GOT3 (cell line): ENCODE data around the gene INTS15.
"Not testable (repeated sequence)": the region's sequence is repeated elsewhere in the genome, so short reads cannot be mapped to it uniquely, and the experiment has no call there.

Source experiments
- DNase-seq: peaks from one replicate; lab custom pipeline; 2025; ENCODE audit warnings: mixed read lengths; lab: John Stamatoyannopoulos, UW

INTS15 gene

DNA sequence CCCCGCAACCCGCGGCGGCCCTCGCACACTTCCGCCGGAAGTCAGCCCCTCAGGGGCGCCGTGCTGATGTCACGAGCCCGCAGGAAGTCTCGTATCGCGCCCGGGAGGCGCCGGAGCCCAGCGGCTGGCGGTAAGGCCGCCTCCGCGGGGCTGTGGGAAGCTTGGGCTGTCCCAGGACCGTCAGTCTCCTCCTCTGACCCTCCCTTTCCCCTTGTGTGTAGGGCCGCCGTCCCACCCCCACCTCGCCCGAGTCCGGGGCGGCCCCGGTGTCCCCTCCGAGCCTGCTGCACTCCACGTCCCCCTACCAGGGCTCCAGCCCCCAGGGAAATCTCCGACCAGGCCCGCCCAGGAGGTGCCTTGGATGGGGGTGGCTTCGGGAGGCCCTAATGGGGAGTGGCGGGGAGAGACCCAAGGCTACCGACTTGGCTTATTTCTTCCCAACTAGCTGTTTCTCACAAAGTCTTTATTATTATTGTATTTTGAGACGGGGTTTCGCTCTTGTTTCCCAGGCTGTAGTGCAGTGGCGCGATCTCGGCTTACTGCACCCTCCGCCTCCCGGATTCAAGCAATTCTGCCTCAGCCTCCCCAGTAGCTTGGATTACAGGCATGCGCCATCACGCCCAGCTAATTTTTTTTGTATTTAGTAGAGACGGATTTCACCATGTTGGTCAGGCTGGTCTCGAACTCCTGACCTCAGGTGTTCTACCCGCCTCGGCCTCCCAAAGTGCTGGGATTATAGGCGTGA, 12.3 kb upstream of the INTS15 start, which contains the start of gene ZDHHC4:
Gene ZDHHC4, plus strand, starts transcription at position 86 of the 745 bp plus-strand sequence. CDS start 3,108 bp downstream, outside the sequence.
- DNase-seq = peak; percentile 72

DNA sequence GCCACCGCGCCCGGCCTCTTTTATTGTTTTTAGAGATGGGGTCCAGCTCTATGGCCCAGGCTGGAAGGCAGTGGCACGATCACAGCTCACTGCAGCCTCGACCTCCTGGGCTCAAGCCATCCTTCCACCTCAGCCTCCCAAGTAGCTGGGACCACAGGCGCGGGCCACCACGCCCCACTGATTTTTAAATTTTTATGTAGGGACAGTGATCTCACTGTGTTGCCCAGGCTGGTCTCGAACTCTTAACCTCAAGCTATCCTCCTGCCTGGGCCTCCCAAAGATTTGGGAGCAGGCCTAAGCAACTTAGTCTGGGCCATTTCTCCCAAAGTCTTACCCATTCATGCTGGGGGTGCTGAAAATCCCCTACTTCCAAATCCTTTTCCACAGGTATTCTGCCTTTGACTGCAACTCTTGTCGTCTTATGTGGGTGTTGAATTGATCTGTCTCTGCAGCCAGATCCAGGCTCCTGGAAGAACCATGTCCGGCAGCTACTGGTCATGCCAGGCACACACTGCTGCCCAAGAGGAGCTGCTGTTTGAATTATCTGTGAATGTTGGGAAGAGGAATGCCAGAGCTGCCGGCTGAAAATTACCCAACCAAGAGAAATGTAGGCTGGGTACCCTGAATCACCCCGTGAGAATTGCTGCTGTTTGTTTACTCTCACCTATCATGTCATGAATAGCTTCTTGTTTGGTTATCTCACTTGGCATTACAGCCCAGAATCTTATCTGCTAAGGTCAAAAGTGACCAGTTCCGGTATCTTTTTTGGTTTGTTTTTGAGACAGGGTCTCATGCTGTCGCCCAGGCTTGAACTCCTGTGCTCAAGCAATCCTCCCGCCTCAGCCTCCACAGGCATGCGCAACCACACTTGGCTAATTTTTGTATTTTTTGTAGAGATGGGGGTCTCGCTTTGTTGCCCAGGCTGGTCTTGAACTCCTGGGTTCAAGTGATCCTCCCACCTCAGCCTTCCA, 11.4 kb upstream of the INTS15 start:
- no peak for DNase-seq

DNA sequence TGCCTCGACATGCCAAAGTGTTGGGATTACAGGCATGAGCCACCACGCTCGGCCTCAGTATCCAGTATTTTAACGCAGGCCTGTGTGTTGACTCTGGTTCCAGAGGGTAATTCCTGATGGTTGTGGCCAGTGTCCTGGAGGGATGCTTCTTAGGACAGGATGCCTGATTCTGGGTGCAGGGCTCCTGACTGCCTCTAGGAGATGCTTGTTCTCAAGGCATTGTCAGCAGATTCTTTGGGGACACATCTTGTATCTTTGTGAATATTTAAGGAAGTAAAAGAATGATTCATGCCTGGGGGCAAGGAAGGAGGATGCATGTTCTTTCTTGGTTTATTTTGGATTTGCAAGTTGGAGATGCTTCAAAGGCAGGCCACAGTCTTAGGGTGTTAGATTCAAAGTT, 10.4 kb upstream of the INTS15 start:
- DNase-seq = no peak

DNA sequence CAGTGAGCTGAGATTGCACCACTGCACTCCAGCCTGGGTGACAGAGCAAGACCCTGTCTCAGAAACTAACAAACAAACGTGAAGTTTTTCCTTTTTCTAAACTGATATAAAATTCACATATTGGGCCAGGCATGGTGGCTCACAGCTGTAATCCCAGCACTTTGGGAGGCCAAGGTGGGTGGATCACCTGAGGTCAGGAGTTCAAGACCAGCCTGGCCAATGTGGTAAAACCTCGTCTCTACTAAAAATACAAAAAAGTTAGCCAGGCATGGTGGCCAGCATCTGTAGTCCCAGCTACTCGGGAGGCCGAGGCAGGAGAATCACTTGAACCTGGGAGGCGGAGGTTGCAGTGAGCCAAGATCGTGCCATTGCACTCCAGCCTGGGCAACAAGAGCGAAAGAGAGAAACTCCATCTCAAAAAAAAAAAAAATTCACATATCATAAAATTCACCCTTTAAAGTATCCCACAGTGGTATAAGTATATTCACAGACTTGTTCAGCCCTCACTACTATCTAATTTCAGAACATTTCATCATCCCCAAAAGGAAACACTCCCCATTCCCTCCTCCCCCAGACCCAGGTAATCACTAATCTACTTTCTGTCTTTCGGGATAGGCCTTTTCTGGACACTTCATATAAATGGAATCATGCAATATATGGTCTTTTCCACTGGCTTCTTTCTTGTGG, 3.9 kb upstream of the INTS15 start:
- not testable (repeated sequence) for DNase-seq

DNA sequence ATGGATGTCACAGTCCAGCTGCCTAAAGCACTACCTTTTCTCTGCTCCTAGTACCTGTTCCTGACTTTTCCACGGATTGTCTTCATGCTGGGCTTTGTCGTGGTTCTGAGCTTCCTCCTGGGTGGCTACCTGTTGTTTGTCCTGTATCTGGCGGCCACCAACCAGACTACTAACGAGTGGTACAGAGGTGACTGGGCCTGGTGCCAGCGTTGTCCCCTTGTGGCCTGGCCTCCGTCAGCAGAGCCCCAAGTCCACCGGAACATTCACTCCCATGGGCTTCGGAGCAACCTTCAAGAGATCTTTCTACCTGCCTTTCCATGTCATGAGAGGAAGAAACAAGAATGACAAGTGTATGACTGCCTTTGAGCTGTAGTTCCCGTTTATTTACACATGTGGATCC, 1.3 kb upstream of the INTS15 start:
- no peak for DNase-seq

DNA sequence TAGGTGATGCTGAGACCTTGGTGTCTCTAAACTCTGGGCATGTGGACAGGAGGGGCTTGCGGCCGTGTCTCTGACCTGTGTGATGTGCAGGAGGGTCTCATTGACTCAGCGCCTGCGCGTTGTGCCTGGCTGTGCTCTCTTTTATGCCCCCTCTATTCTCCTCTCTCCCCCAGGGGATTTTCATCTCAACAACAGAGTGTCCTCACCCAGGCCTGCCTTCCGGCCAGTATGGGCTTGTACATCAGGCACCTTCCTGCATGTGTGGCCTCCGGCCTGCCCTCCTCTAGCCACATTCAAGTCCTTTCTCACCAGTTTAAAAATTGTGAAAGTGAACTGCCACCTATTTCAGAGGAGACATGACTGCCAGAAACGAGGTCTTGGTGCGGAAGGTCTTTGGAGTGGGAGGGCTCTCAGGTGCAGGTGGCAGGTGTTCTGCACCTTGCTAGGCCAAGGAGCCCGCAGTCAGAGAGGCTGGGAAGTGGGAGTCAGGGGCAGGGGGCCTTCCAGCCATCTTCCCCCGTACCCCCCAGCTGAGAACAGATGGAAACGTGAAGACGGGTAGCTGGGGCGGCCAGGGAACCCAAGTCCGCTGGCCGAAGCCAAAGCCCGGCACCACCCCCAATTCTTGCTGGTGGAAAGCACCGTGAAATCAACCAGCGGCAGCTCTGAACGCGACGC, 531 bp upstream of the INTS15 start:
- DNase-seq = no peak

DNA sequence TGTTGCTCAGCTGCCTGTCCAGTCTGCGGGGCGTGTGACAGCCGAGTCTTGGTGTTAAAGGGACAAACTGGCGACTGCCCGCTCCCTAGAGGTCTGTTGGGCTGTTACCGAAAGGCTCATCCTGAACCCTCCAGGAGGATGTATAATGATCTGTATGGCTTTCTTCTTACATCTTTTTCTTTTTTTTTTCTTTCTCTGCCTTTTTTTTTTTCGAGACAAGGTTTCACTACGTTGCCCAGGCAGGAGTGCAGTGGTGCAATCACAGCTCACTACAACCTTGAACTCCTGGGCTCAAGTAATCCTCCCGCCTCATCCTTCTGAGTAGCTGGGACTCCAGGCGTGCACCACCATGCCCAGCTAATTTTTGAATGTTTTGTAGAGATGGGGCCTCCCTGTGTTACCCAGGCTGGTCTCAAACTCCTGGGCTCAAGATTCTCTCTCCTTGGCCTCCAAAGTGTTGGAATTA, 857 bp downstream of the INTS15 start:
- no peak for DNase-seq

DNA sequence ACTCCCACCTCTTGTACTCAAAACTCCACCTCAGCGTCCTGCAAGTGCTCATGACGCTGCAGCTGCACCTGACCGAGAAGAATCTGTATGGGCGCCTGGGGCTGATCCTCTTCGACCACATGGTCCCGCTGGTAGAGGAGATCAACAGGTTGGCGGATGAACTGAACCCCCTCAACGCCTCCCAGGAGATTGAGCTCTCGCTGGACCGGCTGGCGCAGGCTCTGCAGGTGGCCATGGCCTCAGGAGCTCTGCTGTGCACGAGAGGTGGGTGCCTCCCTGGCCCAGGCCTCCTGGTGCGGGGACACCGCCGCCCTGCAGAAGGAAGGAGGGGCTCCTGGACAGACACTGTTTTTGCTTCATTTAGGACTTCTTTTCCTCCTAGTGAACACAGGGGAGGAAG, 10.3 kb downstream of the INTS15 start:
- DNase-seq = no peak

DNA sequence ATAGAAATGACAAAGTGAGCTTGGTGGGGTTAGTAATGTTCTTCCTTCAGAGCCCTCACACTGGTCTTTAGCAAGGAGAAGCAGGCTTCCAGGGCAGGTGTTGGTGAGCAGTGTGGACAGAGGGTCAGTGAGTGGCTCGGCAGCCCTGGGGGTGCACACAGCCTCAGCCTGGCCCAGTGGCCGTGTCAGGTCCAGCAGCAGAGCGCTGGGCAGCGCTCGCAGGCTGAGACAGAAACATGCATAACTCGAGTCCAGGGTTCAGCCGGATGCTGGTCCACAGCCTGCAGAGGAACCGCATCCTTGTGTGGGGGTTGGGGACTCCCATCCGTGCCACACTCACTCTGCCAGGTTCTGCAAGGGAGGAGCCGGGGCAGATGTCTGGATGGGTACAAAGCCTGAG, 14.6 kb downstream of the INTS15 start:
- DNase-seq = no peak

DNA sequence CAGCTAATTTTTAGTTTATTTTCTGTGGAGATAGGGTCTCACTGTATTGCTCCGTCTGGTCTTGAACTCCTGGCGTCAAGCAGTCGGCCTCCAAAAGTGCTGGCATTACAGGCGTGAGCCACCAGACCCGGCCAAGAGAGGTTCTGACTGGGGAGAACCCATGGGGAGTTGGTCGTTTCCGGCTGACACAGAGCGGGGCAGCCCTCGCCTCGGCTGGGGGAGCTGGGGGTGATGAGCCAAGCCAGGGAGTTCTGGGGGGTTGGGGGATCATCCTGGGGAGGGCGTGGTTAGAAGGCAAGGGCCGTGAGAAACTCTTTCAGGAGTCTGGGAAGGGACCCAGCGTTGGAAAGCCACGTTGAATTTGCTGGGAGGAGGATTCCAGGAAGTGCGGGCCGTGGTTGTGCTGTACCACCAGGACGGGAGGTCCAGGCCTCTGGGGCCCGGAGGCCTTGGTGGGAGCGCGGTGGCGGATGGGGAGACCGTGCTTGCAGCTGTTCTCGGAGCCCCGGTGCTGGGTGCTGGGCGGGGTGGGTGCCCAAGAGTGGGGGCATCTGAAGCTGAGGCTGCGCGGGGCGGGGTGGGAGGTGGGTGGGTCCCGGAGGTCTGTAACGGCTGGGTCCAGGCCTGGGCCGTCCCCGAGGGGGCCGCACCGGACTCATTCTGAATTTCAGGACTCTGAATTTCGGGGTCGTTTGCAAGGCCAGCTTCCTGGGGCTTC, 17.2 kb downstream of the INTS15 start:
- DNase-seq = no peak

DNA sequence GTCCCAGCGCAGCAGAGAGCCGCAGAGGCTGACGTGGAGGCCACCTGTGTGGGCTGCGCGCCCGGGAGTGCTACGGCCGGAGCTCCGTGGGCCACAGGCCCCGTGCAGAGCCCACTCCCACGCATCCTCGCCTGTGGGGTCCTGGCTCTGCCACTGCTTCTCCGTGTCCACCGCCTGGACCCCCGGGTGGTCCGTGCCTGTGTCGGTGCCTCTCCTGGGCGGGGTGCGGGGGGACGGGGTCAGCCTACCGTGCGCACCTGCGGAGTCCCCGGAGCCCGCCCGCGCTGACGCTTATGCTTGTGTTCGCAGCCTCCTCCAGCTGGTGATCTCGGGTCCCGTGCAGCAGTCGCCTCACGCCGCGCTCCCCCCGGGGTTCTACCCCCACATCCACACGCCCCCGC, 17.8 kb downstream of the INTS15 start:
- DNase-seq = no peak

DNA sequence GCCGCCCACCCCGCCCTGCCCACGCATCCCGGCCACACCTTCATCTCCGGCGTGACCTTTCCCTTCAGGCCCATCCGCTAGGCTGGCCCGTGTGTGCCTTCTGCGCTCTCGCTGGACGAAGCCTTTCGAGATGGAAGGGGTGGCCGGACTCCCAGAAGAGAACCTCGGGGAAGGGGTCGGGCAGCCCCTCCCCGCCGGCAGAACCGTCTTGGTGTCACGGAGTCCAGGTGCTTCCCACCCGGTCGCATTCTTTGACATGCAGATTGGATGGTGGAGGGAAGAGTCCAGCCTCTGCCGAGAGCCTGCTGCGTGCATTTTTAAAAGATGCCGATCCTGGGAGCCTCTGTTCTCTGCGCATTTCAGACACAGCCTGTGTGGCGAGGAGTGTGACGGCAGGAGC, 18.3 kb downstream of the INTS15 start:
- no peak for DNase-seq

DNA sequence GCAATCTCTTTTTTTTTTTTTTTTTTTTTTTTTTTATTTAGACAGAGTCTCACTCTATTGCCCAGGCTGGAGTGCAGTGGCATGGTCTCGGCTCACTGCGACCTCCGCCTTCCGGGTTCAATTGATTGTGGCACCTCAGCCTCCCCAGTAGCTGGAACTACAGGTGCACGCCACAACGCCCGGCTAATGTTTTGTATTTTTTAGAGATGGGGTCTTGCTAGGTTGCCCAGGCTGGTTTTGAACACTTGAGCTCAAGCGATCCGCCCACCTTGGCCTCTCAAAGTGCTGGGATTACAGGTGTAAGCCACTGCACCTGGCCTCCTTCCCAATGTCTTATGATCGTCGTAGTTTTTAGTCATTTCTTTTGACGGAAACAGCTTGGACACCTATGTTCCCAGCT, 19.0 kb downstream of the INTS15 start:
- no peak for DNase-seq

DNA sequence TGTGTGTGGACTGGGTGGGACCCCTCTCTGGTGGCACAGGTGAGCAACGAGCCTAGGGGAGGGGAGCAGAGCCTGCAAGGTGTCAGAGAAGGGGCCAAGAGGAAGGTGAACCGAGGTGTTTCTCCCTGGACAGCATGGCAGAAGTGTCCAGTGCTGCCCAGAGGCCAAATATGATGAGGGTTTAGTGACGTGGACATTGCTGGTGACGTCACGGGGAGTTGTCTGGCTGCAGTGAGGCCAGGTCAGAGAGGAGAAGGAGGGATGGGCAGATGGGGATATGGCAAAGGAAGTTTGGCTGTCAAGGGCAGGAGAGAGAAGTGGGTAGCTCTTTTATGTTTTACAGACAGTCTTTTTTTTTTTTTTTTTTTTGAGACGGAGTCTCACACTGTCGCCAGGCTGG, 23.0 kb downstream of the INTS15 start:
- DNase-seq = no peak

DNA sequence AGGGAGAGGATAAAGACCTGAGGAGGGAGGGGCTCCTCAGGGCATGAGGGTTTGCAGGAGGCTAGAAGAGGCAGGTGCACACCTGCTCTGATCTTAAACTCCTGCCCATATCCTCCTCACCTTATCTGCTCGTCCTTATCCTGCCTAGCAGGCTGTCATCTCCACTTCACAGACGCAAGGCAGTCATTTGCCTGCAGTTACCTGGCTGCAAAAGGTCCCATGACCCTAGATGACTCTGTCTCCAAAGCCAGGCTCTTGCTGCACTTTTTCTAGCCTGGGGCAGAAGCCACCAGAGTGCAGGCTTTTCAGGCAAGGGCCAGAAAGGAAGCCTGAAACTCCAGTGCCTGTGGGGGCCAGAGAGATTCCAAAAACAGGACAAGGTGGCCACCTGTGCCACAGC, 23.9 kb downstream of the INTS15 start:
- DNase-seq = no peak

DNA sequence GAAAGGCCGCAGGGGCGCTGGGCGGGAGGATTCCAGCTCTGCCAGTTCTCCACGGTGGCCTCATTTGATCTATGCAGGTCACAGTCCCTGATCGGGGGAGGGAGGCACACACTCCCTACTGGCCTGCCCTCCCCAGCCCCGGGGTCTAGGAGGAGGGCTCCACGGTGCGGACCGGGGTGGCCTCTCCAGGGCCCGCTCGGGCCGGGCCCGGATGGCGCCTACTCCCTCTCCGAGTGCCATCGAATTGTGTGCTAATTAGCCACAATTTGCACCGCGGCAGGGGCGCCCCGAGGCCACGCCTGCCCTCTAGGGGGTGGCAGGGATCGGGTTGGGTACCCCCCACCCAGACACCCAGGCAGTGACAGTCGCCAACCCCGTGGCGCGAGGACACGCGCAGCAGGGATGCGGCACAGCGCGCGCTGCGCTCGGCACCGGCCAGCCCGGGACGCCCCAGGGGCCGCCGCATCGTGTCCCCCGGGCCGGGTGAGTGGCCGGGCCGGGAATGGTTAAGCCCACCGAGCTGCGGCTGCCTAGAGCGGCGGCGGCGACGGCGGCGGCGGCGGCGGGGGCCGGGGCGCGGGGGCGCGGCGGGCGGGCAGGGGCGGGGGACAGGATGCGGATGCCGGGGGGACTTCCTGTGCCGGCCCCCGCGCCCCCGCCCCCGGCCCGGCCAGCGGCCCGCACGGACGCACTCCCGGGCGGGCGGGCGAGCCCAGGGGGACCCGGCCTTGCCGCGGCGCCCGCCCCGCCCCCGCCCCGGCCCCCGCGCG, 25.3 kb downstream of the INTS15 start, which contains the start of gene ZNF853:
Gene ZNF853, plus strand, starts transcription at position 658 of the 770 bp plus-strand sequence. CDS start 565 bp downstream, outside the sequence.
- no peak for DNase-seq

DNA sequence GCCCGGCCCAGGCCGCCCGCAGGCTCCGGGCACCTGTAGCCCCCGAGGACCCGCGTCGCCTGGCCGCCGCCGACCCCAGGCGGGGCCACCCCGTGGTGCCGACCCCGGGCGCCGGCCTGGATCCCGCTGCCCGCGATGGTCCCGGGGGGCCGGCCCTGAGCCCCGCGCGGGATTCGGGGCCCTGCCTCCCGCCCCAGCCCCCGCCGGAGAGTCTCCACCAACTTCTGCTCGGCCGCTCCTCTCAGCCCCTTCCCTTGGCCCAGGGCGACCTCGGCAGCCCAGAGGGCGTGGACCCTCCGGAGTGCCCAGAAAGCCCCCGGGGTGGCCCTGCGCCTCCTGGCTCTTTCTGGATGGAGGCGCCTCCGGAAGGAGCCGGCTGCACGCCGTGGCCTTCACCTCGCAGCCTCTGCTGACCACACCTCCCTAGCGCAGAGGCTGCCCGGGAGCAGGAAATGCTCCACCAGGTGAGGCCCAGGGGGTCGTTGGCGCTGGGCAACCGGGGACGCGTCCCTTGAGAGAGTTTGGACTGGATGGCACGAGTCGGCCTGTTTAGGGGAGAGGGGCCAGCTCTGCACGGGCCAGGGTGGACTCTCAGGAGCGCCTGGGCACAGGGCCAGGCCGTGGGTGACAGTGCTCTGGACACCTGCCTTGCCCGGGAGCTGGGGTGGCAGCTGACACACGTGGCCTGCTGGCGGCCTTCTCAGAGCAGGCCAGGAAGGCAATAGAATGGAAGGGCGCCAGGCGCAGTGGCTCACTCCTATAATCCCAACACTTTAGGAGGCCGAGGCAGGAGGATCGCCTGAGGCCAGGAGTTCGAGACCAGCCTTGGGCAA, 26.1 kb downstream of the INTS15 start:
- DNase-seq = no peak

DNA sequence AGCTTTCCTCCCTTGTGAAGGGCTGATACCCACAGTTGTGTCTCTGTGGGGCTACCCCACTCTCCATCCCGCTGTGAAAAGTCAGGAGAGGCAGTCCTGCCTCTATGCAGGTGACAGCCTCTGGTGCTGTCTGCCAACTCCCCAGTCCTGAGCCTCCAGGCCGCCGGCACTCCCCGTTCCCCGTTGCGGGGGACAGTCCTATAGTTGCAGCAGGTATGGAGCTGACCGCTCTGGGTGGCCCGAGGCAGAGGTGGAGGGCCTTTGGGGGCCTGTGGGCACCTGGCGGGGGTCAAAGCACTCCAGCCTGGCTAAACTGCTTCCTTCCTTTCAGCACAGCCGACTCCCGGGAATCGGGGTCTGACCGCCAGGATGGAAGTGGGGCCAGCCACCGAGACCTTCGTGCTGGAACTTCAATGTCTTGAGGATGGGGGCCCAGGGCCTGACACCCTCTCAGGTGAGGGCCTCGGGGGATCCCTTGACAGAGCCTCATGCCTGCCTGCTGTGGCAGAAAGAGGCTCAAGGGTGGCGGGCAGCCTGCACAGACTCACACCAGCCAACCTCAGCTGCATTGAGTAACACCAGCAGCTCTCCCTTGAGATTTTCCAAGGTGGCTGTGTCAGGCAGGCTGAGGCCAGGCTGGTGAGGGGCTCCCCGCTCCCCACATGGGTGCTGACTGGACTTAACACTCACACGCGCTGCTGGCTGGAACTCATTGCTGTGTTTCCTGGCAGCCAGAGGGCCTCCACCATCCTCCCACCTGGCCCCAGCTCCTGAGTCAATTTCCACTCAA, 27.2 kb downstream of the INTS15 start:
- no peak for DNase-seq
